HG02610 (cell line): ENCODE measurements around the gene KHDRBS2.

Experiments
- ATAC-seq: cut with Tn5 transposase; IDR thresholded peaks from one replicate; pipeline ENCODE4 v1.9.1; 2021; ENCODE audit warnings: mild to moderate bottlenecking, moderate library complexity; ENCODE audit not compliant: unreplicated experiment

The KHDRBS2 gene

DNA sequence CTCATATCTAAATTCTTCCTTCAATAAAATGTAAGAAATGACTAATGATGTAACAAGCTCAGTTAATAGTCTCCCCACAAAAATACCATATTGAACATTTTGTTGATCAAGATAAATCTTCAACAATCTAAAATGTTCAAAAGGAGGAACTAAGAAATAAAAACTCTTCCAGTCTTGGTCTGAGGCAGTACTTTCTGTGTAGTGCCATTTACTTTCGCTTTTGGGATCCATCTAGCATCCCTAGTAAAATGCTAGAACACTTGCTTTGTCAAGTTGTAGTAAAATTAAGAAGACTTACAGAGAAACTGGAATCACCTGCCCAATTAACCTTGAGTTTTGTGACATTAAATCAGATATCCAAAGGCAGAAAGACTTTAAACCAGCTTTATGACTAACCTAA, 246.4 kb downstream of the KHDRBS2 start:
- no peak for ATAC-seq

- no peak for ATAC-seq
These were observed 248.6 kb downstream of the KHDRBS2 start for GRCh38 chr6:62037445-62037844.

DNA sequence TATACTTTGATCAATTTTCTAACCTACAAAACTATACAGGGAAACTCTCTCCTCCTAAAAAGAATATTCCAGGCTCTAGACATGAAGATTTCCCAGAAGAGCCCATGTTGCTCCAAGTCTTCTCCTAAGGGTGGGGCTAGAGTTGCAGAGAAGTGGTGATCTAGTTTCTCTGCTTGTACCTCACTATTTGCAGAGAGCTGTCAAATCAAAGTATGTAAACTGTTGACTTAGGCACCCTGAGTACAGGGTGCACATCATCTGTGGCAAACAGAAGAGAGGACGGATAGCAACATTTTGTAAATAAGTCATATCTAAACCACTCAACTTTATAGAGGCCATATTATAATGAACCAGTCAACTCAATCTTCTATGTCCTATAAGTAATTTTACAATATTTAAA, 250.1 kb downstream of the KHDRBS2 start:
- ATAC-seq, result no peak

DNA sequence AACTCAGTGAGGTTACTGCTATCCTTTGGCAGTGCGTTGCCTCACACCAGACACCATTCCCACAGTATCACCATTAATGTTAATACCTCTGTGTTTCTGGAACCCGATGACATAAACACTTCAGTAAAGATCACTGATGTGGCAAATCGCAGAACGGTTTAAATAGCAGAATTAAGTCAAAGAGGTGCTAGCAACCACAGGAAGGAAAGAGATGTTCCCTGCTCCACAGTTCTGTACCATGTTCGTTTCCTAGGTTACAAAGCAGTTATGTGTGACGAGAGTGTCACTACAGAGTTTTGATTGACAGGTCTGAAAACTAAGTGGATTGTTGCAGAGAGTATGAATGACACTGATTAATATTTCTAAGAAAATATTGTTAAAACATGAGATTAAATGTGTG, 272.3 kb downstream of the KHDRBS2 start:
- no peak for ATAC-seq

DNA sequence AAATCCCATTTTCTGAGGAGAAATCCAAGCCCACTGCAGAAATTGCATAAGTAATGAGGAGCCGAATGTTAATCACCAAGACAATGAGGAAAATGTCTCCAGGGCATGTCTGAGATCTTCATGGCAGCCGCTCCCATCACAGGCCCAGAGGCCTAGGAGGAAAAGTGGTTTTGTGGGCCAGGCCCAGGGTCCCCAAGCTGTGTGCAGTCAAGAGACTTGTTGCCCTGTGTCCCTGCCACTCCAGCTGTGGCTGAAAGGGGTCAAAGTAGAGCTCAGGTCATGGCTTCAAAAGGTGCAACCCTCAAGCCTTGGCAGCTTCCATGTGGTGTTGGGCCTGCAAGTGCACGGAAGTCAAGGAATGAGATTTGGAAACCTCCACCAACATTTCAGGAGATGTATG, 276.6 kb downstream of the KHDRBS2 start:
- ATAC-seq, result no peak

GRCh38 chr6:61989616-61990015, 296.4 kb downstream of the KHDRBS2 start:
- ATAC-seq, result no peak

DNA sequence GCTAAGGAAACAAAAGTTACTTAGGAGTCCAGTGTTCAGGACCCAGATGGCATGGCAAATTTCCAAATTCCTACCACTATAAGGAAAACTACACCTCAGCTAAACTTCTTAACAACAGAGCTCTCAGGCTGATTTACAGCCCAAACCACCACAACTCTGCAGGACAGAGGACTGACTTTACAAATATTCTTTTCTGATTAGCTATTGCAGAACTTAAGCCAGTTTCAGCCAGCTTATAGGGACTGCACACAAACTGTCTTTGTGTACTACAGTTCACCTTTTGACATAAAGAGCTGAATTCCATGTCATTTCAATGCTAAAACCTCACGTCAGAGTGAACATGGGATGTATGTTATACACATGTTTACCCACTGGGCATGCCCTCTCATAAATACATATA, 305.4 kb downstream of the KHDRBS2 start:
- ATAC-seq, result no peak

- no peak for ATAC-seq
These were observed 308.1 kb downstream of the KHDRBS2 start for GRCh38 chr6:61977947-61978346.

DNA sequence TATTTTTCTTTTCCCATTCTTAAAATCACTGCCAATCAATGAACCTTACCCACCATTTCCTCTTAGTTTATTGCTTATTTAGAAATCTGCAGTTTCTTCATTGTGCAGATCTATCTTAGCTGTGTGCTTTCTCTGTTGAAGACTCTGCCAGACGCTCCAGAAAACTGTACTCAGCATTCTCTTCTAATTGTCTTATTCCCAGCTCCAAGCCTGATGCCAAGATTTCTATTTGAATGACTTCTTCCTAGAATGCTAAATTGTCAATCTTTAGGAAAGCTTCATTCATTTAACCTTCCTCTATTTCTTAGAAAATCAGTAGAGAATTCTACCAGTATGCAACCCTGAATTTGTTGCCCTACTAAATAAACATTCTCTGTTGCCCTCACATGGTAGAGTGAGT, 308.9 kb downstream of the KHDRBS2 start:
- ATAC-seq, result no peak

DNA sequence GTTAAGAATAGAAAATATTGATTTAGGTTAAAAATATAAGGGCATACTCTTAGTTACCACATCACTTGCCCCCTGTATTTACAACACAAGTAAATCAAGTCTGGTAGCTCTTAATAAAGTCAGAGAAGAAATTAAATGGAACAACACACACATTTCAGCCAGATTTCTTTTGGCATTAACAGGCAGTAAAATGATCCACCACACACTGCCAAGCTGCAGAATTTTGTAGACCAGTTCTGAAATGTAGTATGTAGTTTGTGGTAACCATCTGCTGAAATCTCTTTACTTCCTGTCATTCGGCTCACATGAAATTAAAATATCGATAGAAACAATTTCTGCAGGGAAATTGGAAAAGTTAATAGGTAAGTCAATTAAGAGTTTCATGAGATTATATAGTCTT, 326.8 kb downstream of the KHDRBS2 start:
- no peak for ATAC-seq

GRCh38 chr6:61953851-61954250, 332.2 kb downstream of the KHDRBS2 start:
- no peak for ATAC-seq

GRCh38 chr6:61951586-61951985, 334.4 kb downstream of the KHDRBS2 start:
- ATAC-seq, result no peak

DNA sequence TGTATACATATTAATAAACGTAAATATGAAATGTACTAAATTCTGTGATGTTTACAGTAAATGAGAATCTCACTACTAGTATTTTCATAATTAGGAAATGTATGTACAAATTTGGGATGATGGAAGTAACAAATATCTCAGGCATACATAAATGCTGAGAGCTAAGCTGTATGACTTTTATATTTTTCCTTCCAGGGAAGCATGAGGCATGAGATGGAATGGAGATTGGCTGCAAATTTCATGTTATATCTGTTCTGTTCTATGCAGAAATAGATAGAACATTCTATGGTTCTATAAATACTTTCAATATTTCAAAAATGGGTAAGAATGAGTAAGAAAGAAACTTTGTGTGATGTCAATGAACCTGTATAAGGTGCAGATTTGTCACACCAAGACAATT, 335.2 kb downstream of the KHDRBS2 start:
- ATAC-seq, result no peak

GRCh38 chr6:61949971-61950370, 336.1 kb downstream of the KHDRBS2 start:
- ATAC-seq, result no peak

- no peak for ATAC-seq
These were observed 336.9 kb downstream of the KHDRBS2 start for GRCh38 chr6:61949161-61949560.

GRCh38 chr6:61947311-61947947, 338.6 kb downstream of the KHDRBS2 start:
- ATAC-seq, result no peak

- no peak for ATAC-seq
These were observed 345.1 kb downstream of the KHDRBS2 start for GRCh38 chr6:61940919-61941318.

GRCh38 chr6:61935242-61935846, 350.7 kb downstream of the KHDRBS2 start:
- no peak for ATAC-seq

DNA sequence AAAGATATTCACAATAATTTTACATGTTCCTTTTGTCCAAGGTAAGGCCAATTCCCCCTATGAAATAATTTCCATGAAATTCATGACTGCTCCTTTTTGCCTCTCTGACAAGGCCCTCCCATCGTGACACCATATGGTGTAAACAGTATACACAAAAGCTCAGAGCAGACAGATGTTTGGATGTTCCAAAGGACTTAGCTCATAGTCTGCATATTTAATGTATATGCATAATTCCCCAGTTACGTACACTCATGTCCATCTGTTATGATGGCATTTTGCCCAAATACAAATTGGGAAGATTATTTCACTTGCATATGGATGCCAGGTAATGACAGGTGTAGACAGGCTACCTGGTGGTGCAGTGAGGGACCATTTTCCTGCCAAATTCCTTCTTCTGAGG, 376.5 kb downstream of the KHDRBS2 start:
- no peak for ATAC-seq

DNA sequence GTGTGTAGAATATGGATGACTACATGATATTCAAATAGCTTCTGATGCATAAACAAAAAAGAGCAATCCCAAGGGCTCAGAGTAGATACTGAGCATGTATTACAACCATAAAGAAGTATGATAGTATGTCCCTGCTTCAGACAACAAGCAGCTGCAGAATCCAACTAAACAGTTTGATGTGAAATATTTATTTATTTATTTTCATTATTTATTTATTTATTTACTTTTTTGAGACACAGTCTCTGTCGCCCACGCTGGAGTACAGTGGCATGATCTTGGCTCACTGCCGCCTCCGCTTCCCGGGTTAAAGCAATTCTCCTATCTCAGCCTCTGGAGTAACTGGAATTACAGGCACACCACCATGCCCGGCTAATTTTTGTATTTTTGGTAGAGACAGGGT, 384.3 kb downstream of the KHDRBS2 start:
- ATAC-seq, result no peak

- no peak for ATAC-seq
These were observed 391.5 kb downstream of the KHDRBS2 start for GRCh38 chr6:61894536-61894935.

GRCh38 chr6:61887423-61887822, 398.6 kb downstream of the KHDRBS2 start:
- ATAC-seq, result no peak
